ENCODE measurements around the gene TMEM270.

- TF ChIP-seq CTCF (IDR thresholded peaks at IDR 0.05; ENCODE audit: low read length) (no peak), EZH2 (IDR thresholded peaks at IDR 0.05; ENCODE audit: borderline replicate concordance, low read length) (no peak)
These were observed 36.9 kb upstream of the TMEM270 start for GRCh38 chr7:73823873-73824592.
